Sigmoid colon (tissue), 7 donors: ENCODE data around the gene ARHGEF17. TPM values are rescaled to one million over a fixed set of nuclear protein-coding genes. Genes with fewer than 3 reads are reported as not detected.

Source experiments
- DNase-seq: peaks from one replicate; pipeline ENCODE4 v3.0.0-alpha.2; 2019
- H3K27ac ChIP-seq, 4 donors: fragments of 200-600 bp; sonication (generic); one replicate each; pipeline ENCODE4 v1.5.1; 2016 to 2019; ENCODE audit warnings: mild to moderate bottlenecking in 1 of 4
- H3K27me3 ChIP-seq, 3 donors: fragments of 200-600 bp; sonication (generic); one replicate each; pipeline ENCODE4 v1.5.1; 2019; ENCODE audit warnings: mild to moderate bottlenecking in 1 of 3
- H3K36me3 ChIP-seq, 4 donors: fragments of 200-600 bp; sonication (generic); one replicate each; pipeline ENCODE4 v1.5.1; 2016 to 2019
- H3K4me1 ChIP-seq, 4 donors: fragments of 200-600 bp; sonication (generic); one replicate each; pipeline ENCODE4 v1.5.1; 2017 to 2019
- H3K4me3 ChIP-seq, 4 donors: fragments of 200-600 bp; sonication (generic); one replicate each; pipeline ENCODE4 v1.5.1; 2017 to 2019; ENCODE audit warnings: mild to moderate bottlenecking in 2 of 4, moderate library complexity in 1 of 4
- H3K9me3 ChIP-seq, 4 donors: fragments of 200-600 bp in 3 of 4; sonication (generic) in 3 of 4; one replicate each; pipeline versions ENCODE4 v1.5.1 to v1.6.1; 2013 to 2019
- CTCF ChIP-seq, 4 experiments: fragments of 450-650 bp in 3 of 4; fragments of 200-600 bp in 1 of 4; IDR thresholded peaks; one replicate each; pipeline ENCODE4 v1.5.1; 2016 to 2019; ENCODE audit warnings: antibody characterized with exemption in 4 of 4, mild to moderate bottlenecking in 3 of 4, moderate library complexity in 2 of 4
- EP300 ChIP-seq, 4 donors: sonication (generic); formaldehyde crosslinking; IDR thresholded peaks; one replicate each; pipeline ENCODE4 v1.6.1; 2017; ENCODE audit warnings: antibody characterized with exemption in 4 of 4
- POLR2A ChIP-seq, 2 donors: fragments of 450-650 bp; IDR thresholded peaks; one replicate each; pipeline ENCODE4 v1.6.1; 2016; ENCODE audit warnings: antibody characterized with exemption in 2 of 2, mild to moderate bottlenecking in 2 of 2, moderate library complexity in 2 of 2
- POLR2AphosphoS5 ChIP-seq, 4 donors: sonication (generic); formaldehyde crosslinking; IDR thresholded peaks; one replicate each; pipeline ENCODE4 v1.6.1; 2017; ENCODE audit warnings: antibody characterized with exemption in 4 of 4
- WGBS, 2 donors: extraction: QIAGEN DNeasy Blood & Tissue Kit; methylation state at CpG; one replicate each; pipeline ENCODE4 v1.1.7; 2013; 5-methylcytosine and 5-hydroxymethylcytosine counted together
- intact Hi-C: fragments of 100-400 bp; cut with DNase I; formaldehyde crosslinking; loops from one replicate; pipeline ENCODE4 v1.15.1; 2023
- polyA plus RNA-seq, 3 donors: library from polyadenylated mRNA; stranded (reverse); fragments of 200-250 nt; gene quantifications; one replicate each; pipeline ENCODE4 v1.2.3, GENCODE V29; 2013
- total RNA-seq, 4 donors: library from RNA; depleted of rRNA; stranded (reverse); fragments of >200 nt; gene quantifications; one replicate each; pipeline ENCODE4 v1.1.0, GENCODE V29; 2016
- donor health status: healthy with polysubstance abuse.
- donor health status: Bipolar disorder and iron deficiency.
- donor health status: healthy.

Gene ARHGEF17
- total and polyA plus RNA-seq, 7 donors = 1.8 to 104 (median 38.2) TPM

- Histone ChIP-seq H3K4me3 (no peak overlapping the region), H3K36me3 (peaks cover under 1 to 60% (median 30%) of the 10 kb centered on the region in 4 donors), H3K27me3 (no peaks in the 10 kb centered on the region), H3K9me3 (no peaks in the 10 kb centered on the region), H3K27ac (no peak overlapping the region), H3K4me1 (peaks cover 0 to 17% (median 8%) of the 10 kb centered on the region in 4 donors)
- no peak for DNase-seq
- TF ChIP-seq POLR2AphosphoS5 (IDR thresholded peaks at IDR 0.05) (no peak), EP300 (IDR thresholded peaks at IDR 0.05) (no peak), POLR2A (IDR thresholded peaks at IDR 0.05) (no peak), CTCF (IDR thresholded peaks at IDR 0.05) (no peak)
- intact Hi-C loops = loop anchor here (2.0 kb wide), 1 partner anchor 21 kb away; no protein-coding TSS in a partner anchor
- 85 to 93% methylated on average over 4 of the region's 4 CpGs for WGBS, 2 donors
Observed at GRCh38 chr11:73353422-73353821, 45.3 kb downstream of the ARHGEF17 start.

- TF ChIP-seq POLR2A (IDR thresholded peaks at IDR 0.05) (no peak), CTCF (IDR thresholded peaks at IDR 0.05) (no peak), EP300 (IDR thresholded peaks at IDR 0.05) (no peak), POLR2AphosphoS5 (IDR thresholded peaks at IDR 0.05) (no peak)
- Histone ChIP-seq H3K27me3 (no peaks in the 10 kb centered on the region), H3K4me1 (peaks cover 0 to 13% (median 6%) of the 10 kb centered on the region in 4 donors), H3K9me3 (no peaks in the 10 kb centered on the region), H3K4me3 (no peak overlapping the region), H3K36me3 (peaks cover 7 to 70% (median 45%) of the 10 kb centered on the region in 4 donors), H3K27ac (no peak overlapping the region)
- DNase-seq = no peak
- 90 to 93% methylated on average over 4 of the region's 4 CpGs for WGBS, 2 donors
- intact Hi-C loops = no loop called here
Observed at GRCh38 chr11:73355109-73355508, 47.0 kb downstream of the ARHGEF17 start.

DNA sequence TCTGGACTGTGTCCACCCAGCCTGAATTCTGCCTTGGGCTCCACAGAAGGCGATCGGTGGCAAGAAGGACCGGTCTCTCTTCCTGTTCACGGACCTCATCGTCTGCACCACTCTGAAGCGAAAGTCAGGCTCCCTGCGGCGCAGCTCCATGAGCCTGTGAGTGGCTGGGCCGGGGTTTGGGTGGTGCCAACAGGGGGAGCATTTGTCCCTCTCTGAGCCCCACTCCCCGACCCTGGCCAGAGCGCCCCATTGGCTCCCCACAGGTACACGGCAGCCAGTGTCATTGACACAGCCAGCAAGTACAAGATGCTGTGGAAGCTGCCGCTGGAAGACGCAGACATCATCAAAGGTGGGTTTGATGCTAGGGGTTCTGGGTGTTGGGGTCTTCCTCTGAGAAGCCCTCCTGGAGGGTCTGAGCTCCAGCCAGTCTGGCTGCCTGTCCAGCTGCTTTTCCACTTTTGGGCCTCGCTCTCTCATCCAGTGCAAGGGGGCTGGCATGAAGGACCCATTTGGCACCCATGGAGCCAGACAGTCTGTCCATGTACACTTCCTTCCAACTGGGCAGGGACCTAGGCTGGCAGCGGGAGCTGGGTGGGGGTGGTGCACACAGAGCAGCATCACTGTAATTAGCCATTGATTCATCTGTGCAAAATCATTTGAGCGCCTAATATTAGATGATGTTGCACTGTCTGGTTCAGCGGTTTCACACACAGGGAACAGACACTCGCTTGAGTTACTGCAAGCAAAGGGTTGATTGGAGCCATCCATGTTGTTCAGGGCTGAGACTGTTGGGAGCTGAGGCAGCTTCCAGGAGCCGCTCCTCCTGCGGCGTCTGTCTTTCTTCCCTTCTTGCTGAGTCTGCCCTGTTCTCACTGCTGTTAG is 49.1 kb downstream of the ARHGEF17 start:
- Histone ChIP-seq H3K27me3 (no peaks in the 10 kb centered on the region), H3K27ac (no peak overlapping the region)
- 95% methylated on average over 22 of the region's 22 CpGs for WGBS, 2 donors

GRCh38 chr11:73358071-73358470 is 50.0 kb downstream of the ARHGEF17 start:
- 83 to 91% methylated on average over 5 of the region's 5 CpGs for WGBS, 2 donors
- Histone ChIP-seq H3K36me3 (peaks cover 35 to 95% (median 72%) of the 10 kb centered on the region in 4 donors), H3K9me3 (no peaks in the 10 kb centered on the region), H3K27ac (no peak overlapping the region), H3K4me1 (peaks cover 0 to 8% (median 4%) of the 10 kb centered on the region in 4 donors), H3K27me3 (no peaks in the 10 kb centered on the region), H3K4me3 (no peak overlapping the region)
- DNase-seq = no peak
- intact Hi-C loops = no loop called here
- TF ChIP-seq POLR2A (IDR thresholded peaks at IDR 0.05) = no peak
- TF ChIP-seq CTCF (IDR thresholded peaks at IDR 0.05) = no peak
- no peak for TF ChIP-seq POLR2AphosphoS5 (IDR thresholded peaks at IDR 0.05)
- TF ChIP-seq EP300 (IDR thresholded peaks at IDR 0.05) = no peak

More for the DNA sequence above, 49.1 kb downstream of the ARHGEF17 start:
- Histone ChIP-seq H3K4me1 (peaks cover 0 to 8% (median 4%) of the 10 kb centered on the region in 4 donors), H3K4me3 (no peak overlapping the region), H3K9me3 (no peaks in the 10 kb centered on the region), H3K36me3 (peaks cover 27 to 91% (median 66%) of the 10 kb centered on the region in 4 donors)
- TF ChIP-seq EP300 (IDR thresholded peaks at IDR 0.05) (no peak), POLR2A (IDR thresholded peaks at IDR 0.05) (no peak), POLR2AphosphoS5 (IDR thresholded peaks at IDR 0.05) (no peak), CTCF (IDR thresholded peaks at IDR 0.05) (no peak)
- intact Hi-C loops = no loop called here
- no peak for DNase-seq
